MM.1S (cell line): ENCODE data around the gene RAPGEF2.

Experiments
- DNase-seq: peaks from one replicate; pipeline ENCODE4 v3.0.0-alpha.2; 2015
- H2AFZ ChIP-seq: fragments of 300-600 bp; sonication (generic); 2 replicates; pipeline ENCODE4 v1.6.0; 2016; ENCODE audit warnings: antibody characterized with exemption, low read length
- H3F3A ChIP-seq: fragments of 300-600 bp; sonication (generic); 2 replicates; pipeline ENCODE4 v1.6.1; 2016; ENCODE audit warnings: mild to moderate bottlenecking, antibody characterized with exemption, low read length, moderate library complexity, mixed read lengths; ENCODE audit not compliant: insufficient read depth
- H3K27ac ChIP-seq: fragments of 300-600 bp; sonication (generic); 2 replicates; pipeline ENCODE4 v1.5.1; 2016; ENCODE audit warnings: mild to moderate bottlenecking, low read length
- H3K27me3 ChIP-seq: fragments of 300-600 bp; sonication (generic); replicated peaks from 2 replicates; pipeline ENCODE4 v1.6.0; 2016; ENCODE audit warnings: low read length; ENCODE audit not compliant: insufficient read depth
- H3K36me3 ChIP-seq: fragments of 300-600 bp; sonication (generic); replicated peaks from 2 replicates; pipeline ENCODE4 v1.6.1; 2016; ENCODE audit warnings: mild to moderate bottlenecking, low read length, mixed read lengths; ENCODE audit not compliant: insufficient read depth
- H3K4me1 ChIP-seq: fragments of 300-600 bp; sonication (generic); 2 replicates; pipeline ENCODE4 v1.6.1; 2016; ENCODE audit warnings: low read length, mixed read lengths
- H3K4me2 ChIP-seq: fragments of 300-600 bp; sonication (generic); 2 replicates; pipeline ENCODE4 v1.6.0; 2016; ENCODE audit warnings: low read depth, low read length
- H3K4me3 ChIP-seq: fragments of 300-600 bp; sonication (generic); 2 replicates; pipeline ENCODE4 v1.5.1; 2016; ENCODE audit warnings: low read length, mixed read lengths
- H3K79me2 ChIP-seq: fragments of 300-600 bp; sonication (generic); 2 replicates; pipeline ENCODE4 v1.6.1; 2016; ENCODE audit warnings: mixed run types, low read length, mixed read lengths
- H3K9ac ChIP-seq: fragments of 300-600 bp; sonication (generic); 2 replicates; pipeline ENCODE4 v1.6.1; 2016; ENCODE audit warnings: low read length, mixed read lengths
- H3K9me2 ChIP-seq: fragments of 300-600 bp; sonication (generic); replicated peaks from 2 replicates; pipeline ENCODE4 v1.6.1; 2016; ENCODE audit warnings: mild to moderate bottlenecking, low read length, mixed read lengths; ENCODE audit not compliant: insufficient read depth
- H3K9me3 ChIP-seq: fragments of 300-600 bp; sonication (generic); replicated peaks from 2 replicates; pipeline ENCODE4 v1.6.1; 2016; ENCODE audit warnings: mild to moderate bottlenecking, low read length, mixed read lengths; ENCODE audit not compliant: insufficient read depth
- H4K20me1 ChIP-seq: fragments of 300-600 bp; sonication (generic); 2 replicates; pipeline ENCODE4 v1.6.1; 2016; ENCODE audit warnings: mild to moderate bottlenecking, low read length, moderate library complexity, mixed read lengths; ENCODE audit not compliant: insufficient read depth
- EZH2 ChIP-seq: fragments of 300-600 bp; sonication (generic); optimal IDR thresholded peaks from 2 replicates; pipeline ENCODE3; 2017; ENCODE audit warnings: low read depth, mild to moderate bottlenecking, antibody characterized with exemption, low read length, mixed read lengths
- EZH2phosphoT487 ChIP-seq: fragments of 300-600 bp; sonication (generic); IDR thresholded peaks from 2 replicates; pipeline ENCODE4 v1.6.1; 2018; ENCODE audit warnings: antibody characterized with exemption, low read length
- TF ChIP-seq, protein P1 (sequence below): fragments of 300-600 bp; sonication (generic); IDR thresholded peaks from 2 replicates; pipeline ENCODE4 v1.5.1; 2016; ENCODE audit warnings: antibody characterized with exemption, low read length, mixed read lengths

Gene RAPGEF2

DNA sequence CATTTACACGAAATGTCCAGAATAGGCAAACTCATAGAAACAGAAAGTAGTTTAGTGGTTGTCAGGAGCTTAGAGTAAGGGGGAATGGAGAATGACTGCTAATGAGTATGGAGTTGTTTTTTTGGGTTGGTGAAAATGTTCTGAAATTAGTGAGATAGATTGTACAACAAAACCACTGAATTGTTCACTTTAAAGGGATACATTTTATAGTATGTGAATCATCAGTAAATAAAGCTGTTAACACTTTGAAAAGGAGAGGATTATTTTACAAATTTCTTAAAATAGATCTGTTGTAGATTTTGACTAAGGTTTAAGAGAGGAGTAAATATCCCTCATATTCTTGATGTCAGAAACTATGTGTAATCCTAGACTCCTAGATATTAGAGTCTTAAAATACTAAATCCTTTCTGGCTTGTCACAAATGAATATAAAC, 82.7 kb downstream of the RAPGEF2 start:
- Histone ChIP-seq H3K4me3 (no peak overlapping the region), H3K27me3 (no peaks in the 10 kb centered on the region), H3K9me2 (no peaks in the 10 kb centered on the region), H3K27ac (no peak overlapping the region), H3K9ac (no peak overlapping the region), H2AFZ (no peak overlapping the region), H4K20me1 (no peaks in the 10 kb centered on the region), H3K4me2 (peak overlapping the region; percentile 28; the same call in 1 of the 2 replicates), H3K9me3 (no peaks in the 10 kb centered on the region), H3F3A (no peaks in the 10 kb centered on the region), H3K36me3 (no peaks in the 10 kb centered on the region), H3K4me1 (peaks cover 11% of the 10 kb centered on the region), H3K79me2 (peaks cover 5% of the 10 kb centered on the region; the same call in 1 of the 2 replicates)
- DNase-seq, result no peak
- TF ChIP-seq, protein P1, sequence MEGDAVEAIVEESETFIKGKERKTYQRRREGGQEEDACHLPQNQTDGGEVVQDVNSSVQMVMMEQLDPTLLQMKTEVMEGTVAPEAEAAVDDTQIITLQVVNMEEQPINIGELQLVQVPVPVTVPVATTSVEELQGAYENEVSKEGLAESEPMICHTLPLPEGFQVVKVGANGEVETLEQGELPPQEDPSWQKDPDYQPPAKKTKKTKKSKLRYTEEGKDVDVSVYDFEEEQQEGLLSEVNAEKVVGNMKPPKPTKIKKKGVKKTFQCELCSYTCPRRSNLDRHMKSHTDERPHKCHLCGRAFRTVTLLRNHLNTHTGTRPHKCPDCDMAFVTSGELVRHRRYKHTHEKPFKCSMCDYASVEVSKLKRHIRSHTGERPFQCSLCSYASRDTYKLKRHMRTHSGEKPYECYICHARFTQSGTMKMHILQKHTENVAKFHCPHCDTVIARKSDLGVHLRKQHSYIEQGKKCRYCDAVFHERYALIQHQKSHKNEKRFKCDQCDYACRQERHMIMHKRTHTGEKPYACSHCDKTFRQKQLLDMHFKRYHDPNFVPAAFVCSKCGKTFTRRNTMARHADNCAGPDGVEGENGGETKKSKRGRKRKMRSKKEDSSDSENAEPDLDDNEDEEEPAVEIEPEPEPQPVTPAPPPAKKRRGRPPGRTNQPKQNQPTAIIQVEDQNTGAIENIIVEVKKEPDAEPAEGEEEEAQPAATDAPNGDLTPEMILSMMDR, result no peak
- no peak for TF ChIP-seq EZH2phosphoT487

DNA sequence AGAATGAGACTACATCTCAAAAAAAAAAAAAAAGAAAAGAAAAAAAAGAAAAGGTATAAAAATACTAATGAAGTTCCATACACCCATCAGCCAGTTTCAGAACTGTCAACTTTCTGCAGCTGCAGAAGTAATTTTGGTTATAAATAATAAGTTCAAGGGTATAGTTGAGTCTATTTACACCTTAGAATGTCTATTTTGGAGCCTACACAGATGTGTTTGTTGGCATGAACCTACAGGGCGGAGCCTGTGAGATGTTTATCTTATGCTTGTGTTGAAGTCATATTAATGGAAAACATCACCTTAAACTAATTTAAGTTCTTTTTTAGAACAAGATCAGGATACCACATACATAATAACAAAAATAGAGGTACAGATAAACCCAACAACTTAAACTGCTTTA, 85.8 kb downstream of the RAPGEF2 start:
- Histone ChIP-seq H3K9me3 (no peaks in the 10 kb centered on the region), H3F3A (no peaks in the 10 kb centered on the region), H3K27me3 (no peaks in the 10 kb centered on the region), H3K4me1 (peaks cover 11% of the 10 kb centered on the region), H3K9me2 (no peaks in the 10 kb centered on the region), H3K36me3 (no peaks in the 10 kb centered on the region), H3K9ac (no peak overlapping the region), H3K27ac (no peak overlapping the region), H3K4me3 (no peak overlapping the region), H3K4me2 (no peak overlapping the region), H4K20me1 (no peaks in the 10 kb centered on the region), H3K79me2 (no peaks in the 10 kb centered on the region), H2AFZ (no peak overlapping the region)
- TF ChIP-seq EZH2, result no peak
- TF ChIP-seq, protein P1, result no peak
- TF ChIP-seq EZH2phosphoT487, result no peak
- DNase-seq, result no peak

DNA sequence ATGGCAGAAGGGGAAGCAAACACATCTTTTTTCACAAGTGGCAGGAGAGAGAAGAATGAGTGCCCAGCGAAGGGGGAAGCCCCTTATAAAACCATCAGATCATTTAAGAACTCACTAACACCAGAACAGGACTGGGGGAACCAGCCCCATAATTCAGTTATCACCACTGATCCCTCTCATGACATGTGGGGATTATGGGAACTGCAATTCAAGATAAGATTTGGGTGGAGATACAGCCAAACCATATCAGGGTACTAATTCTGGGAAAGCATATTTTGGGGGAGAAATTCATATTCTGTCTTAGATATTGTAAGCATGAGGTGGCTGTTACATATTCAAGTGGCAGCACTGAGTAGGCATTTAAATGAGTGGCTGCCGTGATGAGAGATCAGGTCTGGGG, 87.8 kb downstream of the RAPGEF2 start:
- no peak overlapping the region for H3K9ac ChIP-seq
- no peak for DNase-seq

More for the DNA sequence above, 87.8 kb downstream of the RAPGEF2 start:
- Histone ChIP-seq H3K4me3 (no peak overlapping the region), H3K27me3 (no peaks in the 10 kb centered on the region), H3K27ac (no peak overlapping the region), H3K9me2 (no peaks in the 10 kb centered on the region), H3F3A (no peaks in the 10 kb centered on the region), H4K20me1 (no peaks in the 10 kb centered on the region), H3K36me3 (no peaks in the 10 kb centered on the region), H3K4me1 (0 out of 2 replicates have a peak, but pooled peaks cover 2% of the 10 kb centered on the region), H3K79me2 (no peaks in the 10 kb centered on the region), H3K9me3 (no peaks in the 10 kb centered on the region), H2AFZ (no peak overlapping the region), H3K4me2 (no peak overlapping the region)
- TF ChIP-seq, protein P1, result no peak
- TF ChIP-seq EZH2 (no peak), EZH2phosphoT487 (no peak)
